Dendritic cell treated with granulocyte-macrophage colony-stimulating factor and Interleukin-4, amounts not matched to agents 40 ng/mL and 50 ng/mL, for 4 days (primary cell): Measurements from ENCODE around the gene ANKRD13B.
"Not testable (repeated sequence)": the region's sequence is repeated elsewhere in the genome, so short reads cannot be mapped to it uniquely, and the experiment has no call there.

Experiments
- H3K27ac Mint-ChIP-seq: one replicate; pipeline ENCODE4 v1.8.0; 2022; ENCODE audit warnings: mild to moderate bottlenecking, mixed read lengths
- H3K27me3 Mint-ChIP-seq: one replicate; pipeline ENCODE4 v1.8.0; 2022; ENCODE audit warnings: mild to moderate bottlenecking, mixed read lengths
- H3K36me3 Mint-ChIP-seq: one replicate; pipeline ENCODE4 v1.8.0; 2022; ENCODE audit warnings: low read depth, mixed read lengths
- H3K4me1 Mint-ChIP-seq: one replicate; pipeline ENCODE4 v1.8.0; 2022; ENCODE audit warnings: low read depth, mixed read lengths
- H3K4me3 Mint-ChIP-seq: one replicate; pipeline ENCODE4 v1.8.0; 2022; ENCODE audit warnings: mild to moderate bottlenecking, moderate library complexity, mixed read lengths
- H3K9me3 Mint-ChIP-seq: one replicate; pipeline ENCODE4 v1.8.0; 2022; ENCODE audit warnings: mixed read lengths
- intact Hi-C: fragments of 100-400 bp; cut with micrococcal nuclease; formaldehyde crosslinking; loops from one replicate; pipeline ENCODE4 v1.15.0; 2022

Gene ANKRD13B

DNA sequence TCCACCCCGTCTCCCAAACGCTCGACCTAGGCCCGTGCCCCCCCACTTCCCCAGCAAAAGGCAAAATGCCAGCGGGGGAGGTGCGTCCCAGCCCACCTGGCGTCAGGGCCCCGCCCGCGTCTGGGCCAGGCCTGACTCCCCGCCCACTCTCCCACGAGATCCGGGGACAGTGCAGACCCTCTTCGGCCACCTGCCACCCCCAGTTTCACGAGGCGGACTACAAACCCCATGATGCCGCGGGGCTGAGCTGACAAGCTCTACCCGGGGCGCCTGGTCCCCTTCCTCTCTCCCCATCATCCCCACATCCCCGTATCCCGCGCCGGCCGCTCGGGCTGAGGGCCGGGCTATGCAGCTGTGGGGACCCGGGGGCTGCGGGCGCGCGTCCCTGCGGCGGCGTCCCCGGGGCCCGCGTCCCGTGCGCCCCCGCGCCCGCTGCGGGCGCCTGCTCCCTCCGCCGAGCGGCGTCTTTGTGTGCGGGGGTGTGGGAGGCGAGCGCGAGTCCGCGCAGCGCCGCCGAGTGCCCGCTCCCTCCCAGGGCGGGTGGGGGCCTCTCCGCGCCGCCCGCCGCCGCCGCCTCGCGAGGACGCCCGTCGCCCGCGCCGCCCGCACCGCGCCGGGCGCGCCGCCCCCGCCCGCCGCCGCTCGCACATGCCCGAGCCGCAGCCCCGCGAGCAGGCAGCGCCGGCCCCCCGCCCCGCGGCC is at the start of gene ANKRD13B:
Gene ANKRD13B, plus strand, starts transcription at position 283 of the 702 bp plus-strand sequence. CDS start 490 bp downstream, outside the sequence.
- peak within 1 kb of the TSS; percentile 71 for H3K27ac Mint-ChIP-seq
- H3K4me1 Mint-ChIP-seq = peaks cover 61% of the 10 kb centered on the region
- intact Hi-C loops = loop anchor here (1.0 kb wide), 1 partner anchor 13 kb away; no protein-coding TSS in a partner anchor
- peak within 1 kb of the TSS; percentile 73 for H3K4me3 Mint-ChIP-seq
- H3K27me3 Mint-ChIP-seq = peaks cover 39% of the 10 kb centered on the region
- no peaks in the 10 kb centered on the region for H3K9me3 Mint-ChIP-seq
- H3K36me3 Mint-ChIP-seq = peaks cover 9% of the 10 kb centered on the region

DNA sequence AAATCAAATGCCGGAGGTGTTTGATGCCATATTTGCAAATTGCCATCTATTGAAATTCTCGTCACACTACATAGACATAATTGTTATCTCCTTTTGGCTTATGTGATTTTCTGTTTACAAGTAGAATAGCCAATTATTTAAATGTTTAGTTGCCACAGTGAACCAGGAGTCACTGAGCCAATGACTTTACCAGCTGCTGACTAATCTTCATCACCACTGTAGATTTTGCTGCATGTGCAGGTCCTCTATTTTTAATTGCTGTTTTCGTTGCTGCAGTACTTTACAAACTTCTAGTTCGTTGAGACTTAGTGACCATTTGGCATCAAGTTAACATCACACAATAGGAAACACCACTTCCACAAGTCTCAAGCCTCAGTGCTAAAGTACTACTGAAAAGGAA is 48.9 kb upstream of the ANKRD13B start:
- intact Hi-C loops = no loop called here
- Mint-ChIP-seq H3K4me1 (no peaks in the 10 kb centered on the region), H3K27me3 (no peaks in the 10 kb centered on the region), H3K27ac (no peak overlapping the region), H3K9me3 (no peaks in the 10 kb centered on the region), H3K4me3 (no peak overlapping the region), H3K36me3 (peaks cover 70% of the 10 kb centered on the region)

DNA sequence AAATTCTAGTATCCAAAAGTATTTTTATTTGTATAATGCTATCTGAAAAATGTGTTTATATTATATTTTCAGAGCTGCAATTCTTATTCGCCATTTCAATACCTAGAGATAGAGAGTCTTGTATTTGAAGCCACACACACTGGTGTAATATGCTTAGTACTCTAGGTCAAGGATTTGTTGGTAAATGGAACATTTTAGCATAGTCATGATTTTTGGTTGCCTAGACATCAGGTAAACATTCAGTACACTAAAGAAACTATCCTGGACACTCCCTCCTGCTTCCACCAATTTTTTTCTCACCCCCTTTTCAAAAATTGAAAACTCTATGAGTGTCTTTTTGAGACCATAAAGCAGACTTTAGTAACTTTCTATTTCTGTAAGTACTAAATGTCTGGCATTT is 46.8 kb upstream of the ANKRD13B start:
- H3K9me3 Mint-ChIP-seq = no peaks in the 10 kb centered on the region
- intact Hi-C loops = no loop called here
- H3K27ac Mint-ChIP-seq = no peak overlapping the region

DNA sequence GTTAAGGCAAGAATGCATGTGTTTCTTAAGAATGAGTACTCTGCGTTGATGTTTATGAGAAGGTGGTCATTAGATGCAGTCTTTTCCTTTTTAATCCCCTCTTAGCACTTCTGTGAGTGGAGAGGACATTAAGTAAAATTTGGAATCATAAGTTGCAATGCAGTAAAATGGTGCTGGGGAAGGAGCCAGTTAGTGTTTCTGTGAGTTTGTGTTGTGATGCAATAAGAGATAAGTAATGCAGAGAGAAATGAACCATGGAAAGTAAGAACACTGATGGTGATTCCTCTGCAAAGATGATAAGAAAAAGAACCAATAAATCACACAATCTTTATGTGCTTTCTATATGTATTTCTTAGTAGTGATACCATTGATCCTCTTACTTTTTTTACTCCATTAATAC is 46.1 kb upstream of the ANKRD13B start:
- H3K27ac Mint-ChIP-seq = no peak overlapping the region
- H3K9me3 Mint-ChIP-seq = no peaks in the 10 kb centered on the region
- no peaks in the 10 kb centered on the region for H3K4me1 Mint-ChIP-seq
- no peaks in the 10 kb centered on the region for H3K27me3 Mint-ChIP-seq
- peaks cover 42% of the 10 kb centered on the region for H3K36me3 Mint-ChIP-seq
- no peak overlapping the region for H3K4me3 Mint-ChIP-seq
- intact Hi-C loops = no loop called here

More for the DNA sequence above, 46.8 kb upstream of the ANKRD13B start:
- Mint-ChIP-seq H3K4me3 (no peak overlapping the region), H3K36me3 (peaks cover 49% of the 10 kb centered on the region), H3K4me1 (no peaks in the 10 kb centered on the region), H3K27me3 (no peaks in the 10 kb centered on the region)

DNA sequence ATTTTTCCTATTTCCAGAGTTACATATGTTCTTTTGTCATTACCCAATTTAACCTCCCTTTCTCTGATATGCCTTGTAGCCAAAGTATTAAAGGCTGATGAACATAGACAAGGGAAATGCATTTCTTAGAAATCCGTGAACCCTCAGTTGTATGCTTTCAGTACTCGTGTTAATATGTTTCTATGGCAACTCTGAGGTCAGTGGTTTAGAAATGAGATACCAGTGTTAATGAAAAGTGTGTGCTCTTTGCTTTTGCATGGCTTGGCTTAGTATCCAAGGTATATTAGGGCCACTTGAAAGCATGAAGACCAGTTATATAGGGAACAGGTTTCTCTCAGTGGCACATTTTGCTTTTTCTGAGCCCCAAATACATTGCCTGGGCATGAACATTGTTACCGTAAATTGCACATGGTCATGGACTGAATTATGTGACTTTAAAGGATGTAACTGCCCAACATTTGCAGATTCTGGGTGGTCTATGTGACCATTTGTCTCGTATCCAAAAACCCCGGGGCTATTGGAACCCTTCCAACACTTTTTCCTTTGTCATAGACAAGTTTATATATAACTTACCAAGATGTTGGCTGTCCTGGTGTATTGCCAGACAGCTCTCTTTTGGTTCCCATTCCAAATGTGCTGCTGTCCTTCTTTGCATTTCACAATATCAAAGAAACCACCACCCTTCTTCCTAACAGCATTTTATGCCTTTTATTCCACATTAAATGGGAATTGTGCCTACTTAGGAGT is 43.6 kb upstream of the ANKRD13B start:
- no peaks in the 10 kb centered on the region for H3K9me3 Mint-ChIP-seq
- H3K4me3 Mint-ChIP-seq = no peak overlapping the region
- peaks cover 17% of the 10 kb centered on the region for H3K36me3 Mint-ChIP-seq
- no peaks in the 10 kb centered on the region for H3K27me3 Mint-ChIP-seq
- intact Hi-C loops = no loop called here
- H3K27ac Mint-ChIP-seq = no peak overlapping the region
- H3K4me1 Mint-ChIP-seq = no peaks in the 10 kb centered on the region

DNA sequence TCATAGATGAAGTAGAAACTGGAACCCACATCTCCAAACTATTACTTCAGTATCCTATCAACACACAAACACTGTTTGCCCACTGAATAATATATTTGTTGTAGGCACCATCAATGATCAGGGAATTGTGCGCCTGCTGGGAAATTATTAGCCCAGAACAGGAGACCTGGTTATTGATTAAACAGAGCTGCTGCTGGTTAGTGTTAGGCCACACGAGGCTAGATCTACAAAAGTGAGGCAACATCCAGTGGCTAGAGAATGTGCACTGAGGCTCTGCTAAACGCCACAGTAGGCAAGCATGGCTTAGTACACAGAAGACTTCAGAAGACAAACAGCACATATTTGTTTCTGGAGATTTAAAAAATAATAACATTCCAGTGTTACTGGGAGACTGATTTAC is 37.1 kb upstream of the ANKRD13B start:
- Mint-ChIP-seq H3K27ac (no peak overlapping the region), H3K36me3 (no peaks in the 10 kb centered on the region), H3K4me1 (peaks cover 27% of the 10 kb centered on the region), H3K9me3 (no peaks in the 10 kb centered on the region), H3K4me3 (no peak overlapping the region), H3K27me3 (no peaks in the 10 kb centered on the region)
- intact Hi-C loops = no loop called here

DNA sequence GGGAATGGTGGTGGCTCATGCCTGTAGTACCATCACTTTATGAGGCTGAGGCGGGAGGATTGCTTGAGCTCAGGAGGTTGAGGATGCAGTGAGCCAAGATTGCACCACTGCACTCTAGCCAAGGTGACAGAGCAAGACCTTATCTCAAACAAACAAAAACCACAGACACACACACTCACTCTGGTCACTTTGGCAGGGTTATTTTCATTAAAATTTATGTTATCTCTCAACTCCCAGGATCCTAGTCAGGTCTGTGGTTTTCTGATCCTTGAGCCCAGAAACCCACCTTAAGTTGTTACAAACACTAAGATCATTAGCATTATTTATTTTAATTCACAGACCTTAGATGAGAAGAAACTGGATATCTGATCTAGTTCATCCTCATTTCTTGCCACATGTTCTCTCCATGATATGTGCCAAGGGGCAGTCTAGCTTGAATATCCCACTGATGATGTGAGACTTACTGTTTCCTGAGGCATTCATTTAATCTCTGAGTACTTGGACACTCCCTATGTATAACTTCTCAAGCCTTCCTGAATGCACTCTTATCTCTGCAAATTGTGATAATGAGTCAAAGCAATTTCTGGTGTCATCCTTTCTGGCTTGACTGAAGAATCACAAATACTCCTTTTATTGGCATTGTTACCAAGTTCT is 35.7 kb upstream of the ANKRD13B start:
- Mint-ChIP-seq H3K36me3 (peaks cover 7% of the 10 kb centered on the region), H3K27me3 (no peaks in the 10 kb centered on the region), H3K4me1 (peaks cover 41% of the 10 kb centered on the region), H3K9me3 (no peaks in the 10 kb centered on the region), H3K27ac (no peak overlapping the region), H3K4me3 (no peak overlapping the region)
- intact Hi-C loops = no loop called here

DNA sequence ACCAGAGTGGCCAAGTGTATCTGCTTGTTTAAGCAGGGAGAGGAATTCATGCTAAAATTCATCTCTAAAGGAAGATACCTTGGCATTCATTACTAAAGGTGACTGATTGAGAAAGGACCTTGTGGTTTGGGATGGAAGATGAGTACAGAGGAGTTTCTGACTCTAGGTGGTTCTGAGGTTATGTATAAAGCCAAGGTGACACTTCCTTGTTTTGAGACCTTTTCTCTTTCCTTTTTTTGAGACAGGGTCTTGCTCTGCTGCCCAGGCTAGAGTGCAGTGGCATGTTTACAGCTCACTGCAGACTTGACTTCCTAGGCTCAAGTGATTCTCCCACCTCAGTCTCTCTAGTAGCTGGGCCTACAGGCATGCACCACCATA is 35.2 kb upstream of the ANKRD13B start:
- H3K27me3 Mint-ChIP-seq = no peaks in the 10 kb centered on the region
- no peak overlapping the region for H3K4me3 Mint-ChIP-seq
- H3K36me3 Mint-ChIP-seq = peaks cover 12% of the 10 kb centered on the region
- intact Hi-C loops = no loop called here
- peak overlapping the region; percentile 49 for H3K27ac Mint-ChIP-seq
- no peaks in the 10 kb centered on the region for H3K9me3 Mint-ChIP-seq
- H3K4me1 Mint-ChIP-seq = peaks cover 46% of the 10 kb centered on the region

DNA sequence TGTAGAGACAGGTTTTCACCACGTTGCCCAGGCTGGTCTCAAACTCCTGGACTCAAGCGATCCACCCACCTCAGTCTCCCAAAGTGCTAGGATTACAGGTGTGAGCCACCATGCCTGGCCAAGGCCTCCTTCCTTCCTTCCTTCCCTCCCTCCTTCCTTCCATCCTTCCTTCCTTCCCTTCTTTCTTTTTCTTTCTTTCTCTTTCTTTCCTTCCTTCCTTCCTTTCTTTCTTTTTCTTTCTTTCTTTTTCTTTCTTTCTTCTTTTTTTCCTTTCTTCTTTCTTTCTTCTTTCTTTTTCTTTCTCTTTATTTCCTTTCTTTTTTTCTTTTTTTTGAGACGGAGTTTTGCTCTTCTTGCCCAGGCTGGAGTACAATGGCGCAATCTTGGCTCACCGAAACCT is 34.8 kb upstream of the ANKRD13B start:
- H3K4me3 Mint-ChIP-seq, intact Hi-C loops, H3K9me3 Mint-ChIP-seq, H3K27me3 Mint-ChIP-seq: not testable (repeated sequence)
- H3K4me1 Mint-ChIP-seq = peaks cover 50% of the 10 kb centered on the region
- H3K27ac Mint-ChIP-seq = peak overlapping the region; percentile 49
- H3K36me3 Mint-ChIP-seq = peaks cover 16% of the 10 kb centered on the region

DNA sequence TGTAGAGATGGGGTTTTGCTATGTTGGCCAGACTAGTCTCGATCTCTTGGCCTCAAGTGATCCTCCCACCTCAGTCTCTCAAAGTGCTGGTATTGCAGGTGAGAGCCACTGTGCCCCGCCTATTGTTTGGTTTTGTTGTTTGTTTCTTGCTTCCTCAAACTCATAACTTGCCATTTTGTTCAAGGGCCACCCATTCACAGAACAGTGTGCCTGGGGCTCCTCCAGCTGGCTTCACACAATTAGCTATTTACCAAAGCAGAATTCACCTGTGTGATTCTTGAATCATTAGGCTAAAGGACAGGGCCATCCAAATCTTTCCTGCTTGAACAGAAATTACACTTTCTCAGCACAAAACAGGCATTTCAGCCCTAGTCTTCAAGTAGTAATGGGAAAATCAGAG is 33.3 kb upstream of the ANKRD13B start:
- H3K27ac Mint-ChIP-seq = peak overlapping the region; percentile 88
- H3K36me3 Mint-ChIP-seq = peaks cover 24% of the 10 kb centered on the region
- H3K4me1 Mint-ChIP-seq = peaks cover 61% of the 10 kb centered on the region
- H3K4me3 Mint-ChIP-seq = no peak overlapping the region
- no peaks in the 10 kb centered on the region for H3K9me3 Mint-ChIP-seq
- H3K27me3 Mint-ChIP-seq = no peaks in the 10 kb centered on the region
- intact Hi-C loops = loop anchor here (10.0 kb wide), 2 partner anchors 55 to 165 kb away; partner anchors contain the start of gene TAOK1

DNA sequence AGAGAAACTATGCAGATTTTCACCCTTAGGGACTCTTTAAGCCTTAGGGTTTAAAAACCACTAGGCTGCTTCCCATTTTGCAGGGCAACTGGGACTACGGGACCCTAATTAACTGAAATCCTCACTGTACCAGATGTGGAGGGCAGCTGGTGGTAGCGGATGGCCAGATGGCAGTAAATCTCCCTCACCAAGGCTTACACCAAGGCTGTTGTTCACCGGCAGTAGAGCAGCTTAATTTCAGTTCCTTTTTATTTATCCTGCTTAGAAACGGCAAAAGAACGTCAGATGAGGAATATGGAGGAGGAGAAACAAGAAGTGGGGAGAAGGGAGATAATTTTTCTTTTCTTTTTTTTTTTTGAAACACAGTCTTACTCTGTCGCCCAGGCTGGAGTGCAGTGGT is 32.6 kb upstream of the ANKRD13B start:
- Mint-ChIP-seq H3K4me1 (peaks cover 57% of the 10 kb centered on the region), H3K36me3 (peaks cover 24% of the 10 kb centered on the region), H3K27me3 (no peaks in the 10 kb centered on the region), H3K27ac (peak overlapping the region; percentile 88), H3K9me3 (no peaks in the 10 kb centered on the region), H3K4me3 (peak overlapping the region; percentile 56)
- intact Hi-C loops = loop anchor here (10.0 kb wide), 2 partner anchors 54 to 166 kb away; partner anchors contain the start of gene TAOK1

DNA sequence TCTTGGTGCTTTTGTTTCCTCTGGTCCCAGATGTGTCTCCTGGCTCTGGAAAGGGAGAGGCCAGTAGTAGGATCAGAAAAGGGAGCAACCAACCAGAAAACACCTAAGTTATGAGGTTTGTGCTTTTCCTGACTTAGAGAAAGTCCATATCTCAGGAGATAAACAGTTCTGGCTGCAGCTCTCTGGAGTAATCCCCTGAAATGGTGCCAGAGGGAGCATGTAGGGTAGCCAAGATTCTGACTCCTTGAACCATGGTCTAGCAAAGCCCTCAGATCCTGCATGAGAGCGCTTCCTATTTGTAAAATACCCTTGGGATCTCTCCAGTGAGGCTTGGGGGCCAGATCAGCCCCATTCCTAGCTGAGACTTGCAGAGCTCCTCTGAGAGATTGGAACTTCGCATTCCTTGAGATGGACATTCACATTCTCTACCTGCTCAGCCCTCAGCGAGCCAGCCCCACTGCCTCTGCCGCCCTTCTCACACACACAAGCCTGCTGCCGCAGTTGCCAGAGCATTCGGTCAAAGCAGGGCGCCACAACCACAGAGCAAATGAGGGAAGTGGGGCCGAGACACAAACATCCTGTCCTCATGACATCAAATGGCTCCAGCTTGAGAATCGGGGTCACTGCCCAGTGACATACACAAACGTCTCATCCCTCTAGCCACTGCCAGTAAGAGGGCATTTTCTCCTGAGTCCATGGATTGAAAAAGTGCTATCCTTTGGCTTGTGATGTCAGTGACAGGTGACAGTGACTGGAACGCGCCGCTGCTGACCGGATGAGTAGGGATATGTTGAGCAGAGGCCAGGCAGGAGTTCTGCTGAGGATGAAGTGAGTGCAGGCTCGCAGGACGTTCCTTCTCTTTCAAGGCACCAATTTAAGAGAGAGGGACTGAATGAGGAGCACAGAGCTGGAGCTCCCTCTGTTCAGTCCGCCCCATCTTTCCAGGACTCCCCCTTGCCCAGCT is 31.1 kb upstream of the ANKRD13B start:
- H3K9me3 Mint-ChIP-seq = no peaks in the 10 kb centered on the region
- H3K4me1 Mint-ChIP-seq = peaks cover 67% of the 10 kb centered on the region
- H3K4me3 Mint-ChIP-seq = peak overlapping the region; percentile 58
- peaks cover 31% of the 10 kb centered on the region for H3K36me3 Mint-ChIP-seq
- H3K27ac Mint-ChIP-seq = peak overlapping the region; percentile 88
- H3K27me3 Mint-ChIP-seq = no peaks in the 10 kb centered on the region
- intact Hi-C loops = loop anchor here (10.0 kb wide), 2 partner anchors 53 to 167 kb away; partner anchors contain the start of gene TAOK1

DNA sequence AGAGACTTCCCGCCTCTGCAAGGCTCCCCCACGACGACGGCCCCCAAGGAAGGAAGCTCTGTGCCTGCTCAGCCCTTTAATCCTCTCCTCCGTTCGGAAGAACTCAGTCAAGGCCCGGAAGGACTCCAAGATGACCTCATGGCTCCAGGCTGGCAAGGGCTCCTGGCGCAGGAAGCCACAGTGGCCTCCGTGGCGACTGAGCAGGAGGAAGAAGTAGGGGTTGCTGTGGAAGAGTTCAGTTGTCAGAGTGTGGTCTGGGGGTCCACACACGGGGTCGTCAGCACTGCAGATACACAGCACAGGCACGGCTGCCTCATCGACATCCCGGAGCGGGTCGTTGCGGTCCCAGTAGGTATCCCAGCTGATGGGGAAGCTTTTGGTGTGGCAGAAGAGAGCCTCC is 30.3 kb upstream of the ANKRD13B start:
- intact Hi-C loops = loop anchor here (10.0 kb wide), 2 partner anchors 52 to 168 kb away; partner anchors contain the start of gene TAOK1
- H3K4me3 Mint-ChIP-seq = peak overlapping the region; percentile 4
- H3K9me3 Mint-ChIP-seq = no peaks in the 10 kb centered on the region
- H3K27ac Mint-ChIP-seq = peak overlapping the region; percentile 88
- peaks cover 39% of the 10 kb centered on the region for H3K36me3 Mint-ChIP-seq
- H3K4me1 Mint-ChIP-seq = peaks cover 67% of the 10 kb centered on the region
- no peaks in the 10 kb centered on the region for H3K27me3 Mint-ChIP-seq
